ENCODE data around the gene FOXK2.
"Not testable (repeated sequence)": the region's sequence is repeated elsewhere in the genome, so short reads cannot be mapped to it uniquely, and the experiment has no call there.

GRCh38 chr17:82506402-82506801, 13.1 kb upstream of the FOXK2 start:
- TF ChIP-seq RAD21 (conservative IDR thresholded peaks at IDR 0.05 in 1 of 2, IDR thresholded peaks at IDR 0.05 in 1 of 2); TP53 (CRISPR knock-in tag; IDR thresholded peaks at IDR 0.05); CTCF (IDR thresholded peaks at IDR 0.05): not testable (repeated sequence)
